Measurements from ENCODE around the gene KCTD15.

DNA sequence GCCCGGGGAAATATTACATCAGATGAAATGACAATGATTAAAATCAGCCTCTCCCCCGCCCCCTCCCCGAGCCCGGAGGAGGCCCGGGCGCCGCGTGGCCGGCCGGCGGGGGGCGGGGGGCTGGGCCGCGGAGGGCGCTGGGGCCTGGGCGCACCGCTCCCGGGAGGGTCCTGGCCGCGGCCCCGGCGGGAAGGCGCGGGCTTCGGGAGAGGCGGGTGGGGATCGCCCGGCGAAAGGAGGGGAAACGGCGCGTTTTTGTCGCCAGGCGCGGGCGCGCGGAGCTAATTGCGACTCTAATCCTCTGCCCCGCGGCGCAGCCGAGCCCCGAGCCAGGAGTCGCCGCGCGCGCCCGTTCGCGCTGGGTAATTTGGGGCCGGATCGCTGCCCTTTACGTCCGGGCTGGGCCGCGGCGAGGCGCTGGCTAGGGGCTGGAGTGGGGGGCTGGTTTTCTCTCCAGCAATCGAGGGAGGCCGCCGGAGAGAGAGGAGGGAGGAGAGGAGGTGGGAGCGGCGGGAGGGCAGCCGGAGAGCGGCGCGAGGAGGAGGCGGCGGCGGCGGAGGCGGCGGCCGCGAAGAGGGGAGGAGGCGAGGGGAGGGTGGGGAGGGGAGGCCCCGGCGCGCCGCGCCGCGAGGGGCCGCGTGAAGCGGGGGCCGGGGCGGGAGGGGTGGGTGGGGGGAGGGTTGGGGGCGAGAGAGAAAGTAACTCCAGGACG lies at the start of gene KCTD15:
- TF ChIP-seq, protein P1, sequence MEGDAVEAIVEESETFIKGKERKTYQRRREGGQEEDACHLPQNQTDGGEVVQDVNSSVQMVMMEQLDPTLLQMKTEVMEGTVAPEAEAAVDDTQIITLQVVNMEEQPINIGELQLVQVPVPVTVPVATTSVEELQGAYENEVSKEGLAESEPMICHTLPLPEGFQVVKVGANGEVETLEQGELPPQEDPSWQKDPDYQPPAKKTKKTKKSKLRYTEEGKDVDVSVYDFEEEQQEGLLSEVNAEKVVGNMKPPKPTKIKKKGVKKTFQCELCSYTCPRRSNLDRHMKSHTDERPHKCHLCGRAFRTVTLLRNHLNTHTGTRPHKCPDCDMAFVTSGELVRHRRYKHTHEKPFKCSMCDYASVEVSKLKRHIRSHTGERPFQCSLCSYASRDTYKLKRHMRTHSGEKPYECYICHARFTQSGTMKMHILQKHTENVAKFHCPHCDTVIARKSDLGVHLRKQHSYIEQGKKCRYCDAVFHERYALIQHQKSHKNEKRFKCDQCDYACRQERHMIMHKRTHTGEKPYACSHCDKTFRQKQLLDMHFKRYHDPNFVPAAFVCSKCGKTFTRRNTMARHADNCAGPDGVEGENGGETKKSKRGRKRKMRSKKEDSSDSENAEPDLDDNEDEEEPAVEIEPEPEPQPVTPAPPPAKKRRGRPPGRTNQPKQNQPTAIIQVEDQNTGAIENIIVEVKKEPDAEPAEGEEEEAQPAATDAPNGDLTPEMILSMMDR (IDR thresholded peaks at IDR 0.05), result no peak
- TF ChIP-seq ZFX (IDR thresholded peaks at IDR 0.05; ENCODE audit: borderline replicate concordance), result no peak
